DMS79 treated with DMSO at 0.1 percent for 48 hours (cell line): ENCODE results near the gene AFF3.

Experiments
- DNase-seq: peaks from one replicate; lab custom pipeline; 2025; lab: John Stamatoyannopoulos, UW

Gene AFF3

GRCh38 chr2:100010606-100011005 is 131.8 kb downstream of the AFF3 start:
- DNase-seq = no peak

- no peak for DNase-seq
Observed at GRCh38 chr2:100009743-100010142, 132.6 kb downstream of the AFF3 start.

DNA sequence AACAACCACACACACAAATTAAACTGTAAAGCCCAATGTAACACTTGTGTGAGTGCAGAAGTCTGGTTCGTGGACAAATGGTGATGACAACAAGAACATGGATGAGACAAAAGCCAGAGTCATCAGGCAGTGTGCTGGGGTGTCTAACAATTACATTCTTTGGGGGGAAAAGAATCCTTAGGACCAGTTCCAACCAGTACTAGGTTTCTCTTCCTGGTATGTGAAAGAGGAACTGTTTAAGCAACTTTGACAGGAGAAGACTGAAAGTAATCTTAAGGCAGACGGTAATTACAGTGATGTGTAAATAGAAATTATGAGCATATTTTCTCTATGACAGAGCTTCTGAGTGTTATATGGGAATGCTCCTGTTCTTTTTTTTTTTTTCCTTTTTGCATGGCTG is 133.4 kb downstream of the AFF3 start:
- no peak for DNase-seq

- no peak for DNase-seq
Observed at GRCh38 chr2:100006516-100006915, 135.9 kb downstream of the AFF3 start.

DNA sequence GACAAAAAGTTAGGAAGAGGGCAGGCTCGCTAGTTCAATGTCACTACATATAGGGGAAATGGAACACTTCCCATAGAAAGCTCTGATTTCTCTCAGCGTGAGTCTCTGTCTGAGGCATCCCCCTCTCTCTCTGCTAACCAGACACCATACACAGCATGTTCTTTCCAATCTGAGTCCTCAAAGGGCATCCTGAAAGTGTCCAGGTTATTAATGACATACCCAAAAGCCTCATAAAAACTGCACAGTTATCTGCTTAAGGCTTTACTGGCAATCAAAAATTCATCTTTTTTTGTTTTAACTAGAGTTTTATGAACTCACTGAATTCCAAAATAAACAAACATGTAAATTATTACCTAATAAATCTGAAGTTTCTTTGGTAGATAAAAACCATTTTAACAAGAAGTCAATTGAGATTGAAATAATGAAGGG is 137.4 kb downstream of the AFF3 start:
- DNase-seq = no peak

- no peak for DNase-seq
Observed at GRCh38 chr2:100004348-100004884, 138.0 kb downstream of the AFF3 start.

- DNase-seq = no peak
Observed at GRCh38 chr2:100002059-100002458, 140.3 kb downstream of the AFF3 start.

- DNase-seq = no peak
Observed at GRCh38 chr2:100000915-100001707, 141.3 kb downstream of the AFF3 start.

DNA sequence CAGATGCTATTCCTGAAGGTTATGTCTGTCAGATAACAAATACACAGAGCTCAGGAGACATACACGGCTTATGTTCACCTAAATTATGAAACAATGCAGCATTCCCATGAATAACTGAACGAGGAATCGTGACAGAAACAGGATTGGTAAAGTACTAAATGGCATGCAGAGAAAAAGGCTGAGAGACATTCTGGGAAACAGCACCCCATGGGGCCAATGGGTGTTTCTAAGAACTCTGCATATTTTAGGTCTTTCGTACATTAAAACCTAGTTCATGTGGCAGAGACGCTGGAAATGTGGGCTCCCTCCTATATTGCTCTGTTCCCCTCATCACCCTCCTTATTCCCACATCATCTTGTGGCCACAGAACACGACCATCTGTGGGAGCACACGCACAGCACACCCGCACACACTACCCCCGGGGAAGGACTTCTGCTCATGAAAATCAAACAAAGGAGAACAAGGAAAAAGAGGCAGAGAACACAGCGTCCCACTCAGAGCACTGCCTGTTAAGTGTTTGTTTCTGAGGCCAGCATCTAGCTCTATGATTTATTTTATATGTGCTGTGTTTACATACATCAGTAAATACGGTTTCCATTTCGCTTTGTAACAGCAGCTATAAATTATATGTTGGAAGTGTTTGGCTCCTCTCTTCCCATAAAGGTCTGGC is 143.6 kb downstream of the AFF3 start:
- no peak for DNase-seq

- DNase-seq = no peak
Observed at GRCh38 chr2:99989905-99990304, 152.5 kb downstream of the AFF3 start.

- no peak for DNase-seq
Observed at GRCh38 chr2:99988599-99988998, 153.8 kb downstream of the AFF3 start.

DNA sequence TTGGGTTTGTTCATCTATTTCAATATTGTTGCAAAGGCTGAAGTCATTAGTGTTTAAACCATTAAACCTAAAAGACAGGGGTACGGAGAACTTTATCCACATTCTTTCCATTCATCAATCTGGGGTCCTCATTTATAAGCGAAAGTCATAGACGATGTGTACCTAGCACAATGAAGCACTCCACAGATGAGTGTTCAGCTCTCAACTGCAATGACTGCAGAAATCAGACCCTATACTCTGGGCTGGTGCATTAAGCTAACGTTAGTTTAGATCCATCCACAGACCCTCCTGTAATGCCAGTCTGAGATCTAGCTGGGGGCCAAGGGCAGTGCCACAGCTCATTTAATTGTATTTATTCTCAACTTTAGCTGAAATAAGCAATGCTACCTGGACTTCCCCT is 155.2 kb downstream of the AFF3 start:
- no peak for DNase-seq

GRCh38 chr2:99984799-99985515 is 157.4 kb downstream of the AFF3 start:
- no peak for DNase-seq

- DNase-seq = no peak
Observed at GRCh38 chr2:99982744-99983143, 159.6 kb downstream of the AFF3 start.

DNA sequence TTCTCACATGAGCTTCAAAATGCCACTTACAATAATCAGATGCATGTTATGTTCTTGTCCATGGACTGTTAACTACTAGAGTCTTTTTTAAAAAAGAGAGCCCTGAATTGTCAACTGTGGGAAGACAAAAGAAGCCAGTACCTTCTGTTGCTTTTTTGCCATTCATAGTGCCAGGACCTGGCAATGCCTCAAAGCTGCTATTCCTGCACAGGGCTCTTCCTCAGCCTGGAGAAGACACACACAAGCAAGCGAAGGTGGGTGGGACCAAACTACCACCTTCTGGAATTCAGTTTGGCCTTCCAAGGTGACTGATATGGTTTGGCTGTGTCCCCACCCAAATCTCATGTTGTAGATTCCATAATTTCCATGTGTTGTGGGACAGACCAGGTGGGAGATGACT is 160.6 kb downstream of the AFF3 start:
- no peak for DNase-seq

DNA sequence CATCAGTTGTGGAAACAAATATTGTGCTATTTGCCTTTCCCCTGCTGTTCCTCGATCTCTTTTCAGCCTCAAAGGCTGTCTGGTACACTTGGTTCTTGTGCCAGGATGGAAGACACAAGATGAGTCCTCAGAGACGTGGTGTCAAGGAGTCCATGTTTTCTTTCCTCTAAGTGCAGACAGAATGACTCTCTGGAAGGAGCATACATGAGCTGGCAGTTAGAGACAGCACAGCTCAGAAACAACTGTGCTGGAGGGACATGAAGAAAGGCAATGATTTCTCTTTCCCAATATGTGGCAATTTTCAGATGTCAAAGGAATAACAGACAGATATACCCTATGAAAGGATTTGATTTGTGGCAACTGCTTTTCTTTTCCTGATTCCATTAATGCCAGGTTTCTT is 162.2 kb downstream of the AFF3 start:
- no peak for DNase-seq

GRCh38 chr2:99977966-99978365 is 164.4 kb downstream of the AFF3 start:
- DNase-seq = no peak

DNA sequence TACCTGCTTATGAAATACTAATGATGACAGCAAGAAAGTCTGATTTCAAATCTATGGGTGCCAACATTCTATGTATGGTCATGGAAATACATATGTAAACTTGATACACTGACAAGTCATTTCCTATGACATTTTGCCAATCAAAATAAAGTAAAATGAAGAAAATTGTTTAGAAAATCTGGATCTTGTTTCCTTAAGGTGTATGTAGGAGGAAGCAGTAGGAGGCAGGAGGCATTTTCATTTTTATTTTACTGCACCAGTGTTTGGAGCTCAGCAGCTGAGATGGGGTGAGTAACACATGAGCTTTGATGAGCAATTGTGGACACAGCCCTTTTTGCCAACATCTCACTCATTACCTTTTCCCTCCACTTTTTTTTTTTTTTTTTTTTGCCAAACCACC is 167.0 kb downstream of the AFF3 start:
- no peak for DNase-seq

GRCh38 chr2:99974682-99975375 is 167.6 kb downstream of the AFF3 start:
- DNase-seq = no peak

DNA sequence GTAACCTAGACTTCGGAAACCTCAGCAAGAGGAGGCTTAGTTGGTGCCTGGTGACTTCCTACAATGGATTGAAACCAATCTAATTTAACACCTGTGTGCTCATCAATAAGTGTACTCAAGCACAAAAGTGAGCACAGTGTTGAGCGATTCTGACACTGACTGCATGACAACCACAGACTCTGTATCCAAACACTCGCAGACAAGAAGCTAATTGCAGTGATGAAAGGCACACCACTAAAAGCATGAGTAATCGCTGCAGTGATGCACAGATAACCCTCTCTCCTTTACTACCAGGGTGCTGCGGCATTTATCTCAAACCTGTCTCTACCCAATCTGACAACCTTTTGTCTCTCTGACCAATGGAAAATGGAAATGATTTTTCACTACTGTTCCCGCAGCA is 168.1 kb downstream of the AFF3 start:
- no peak for DNase-seq

- DNase-seq = no peak
Observed at GRCh38 chr2:99971326-99971900, 171.0 kb downstream of the AFF3 start.
